Measurements from ENCODE around the gene BRD7.

The BRD7 gene

DNA sequence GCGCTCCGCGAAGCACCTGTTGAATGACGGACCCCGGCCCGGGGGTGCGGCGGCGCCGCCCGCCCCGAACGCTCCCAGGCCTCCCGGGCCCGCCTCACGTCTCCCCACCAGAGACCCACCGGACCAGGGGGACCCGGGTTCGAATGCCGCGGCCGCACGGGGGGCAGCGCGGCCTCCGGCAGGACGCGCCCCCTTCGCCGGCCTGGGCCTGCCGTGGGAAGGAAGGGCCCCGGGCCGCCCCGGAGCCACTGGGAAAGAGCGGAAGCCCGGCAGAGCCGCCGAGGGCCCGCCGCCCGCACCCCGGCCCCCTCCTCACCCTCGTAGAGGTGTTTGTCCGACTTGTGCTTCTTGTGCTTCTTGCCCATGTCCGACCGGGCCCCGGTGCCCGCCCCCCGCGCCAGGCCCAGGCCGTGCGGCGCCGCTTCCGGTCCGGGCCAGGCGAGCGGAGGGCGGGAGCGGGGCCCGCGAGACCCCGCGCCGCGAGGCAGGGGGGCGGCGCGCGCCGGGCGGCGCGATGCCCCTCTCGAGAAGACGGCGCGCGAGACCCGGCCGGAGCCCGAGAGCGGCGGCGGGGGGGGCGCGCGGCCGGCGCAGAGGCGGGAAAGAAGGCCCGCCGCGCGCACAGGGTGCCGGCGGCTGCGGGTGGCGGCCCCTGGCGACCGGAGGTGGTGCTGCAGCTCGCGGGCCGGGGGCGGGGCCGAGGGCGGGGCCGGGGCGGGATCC is at the start of gene BRD7:
Gene BRD7, minus strand, starts transcription at position 579 of the 723 bp plus-strand sequence. Its CDS starts 214 bp downstream, at position 365.
- peak; percentile 44 to 53 (median 46) for DNase-seq (ENCODE audit: low read depth in 3 of 3)

DNA sequence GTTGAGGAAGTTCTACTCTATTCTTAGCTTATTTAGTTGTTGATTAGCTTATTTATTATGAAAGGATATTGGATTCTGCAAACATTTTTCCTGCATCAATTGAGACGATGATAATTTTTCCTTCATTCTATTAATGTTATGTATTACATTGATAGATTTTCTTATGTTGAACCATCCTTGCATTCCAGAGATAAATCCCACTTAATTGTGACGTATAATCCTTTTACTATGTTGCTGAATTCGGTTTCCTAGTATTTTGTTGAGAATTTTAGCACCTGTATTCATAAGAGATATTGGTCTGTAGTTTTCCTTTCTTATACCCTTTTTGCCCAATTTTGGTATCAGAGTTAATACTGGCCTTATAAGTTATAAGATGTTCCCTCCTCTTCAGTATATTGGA is 47.6 kb upstream of the BRD7 start:
- no peak for DNase-seq (ENCODE audit: low read depth in 3 of 3)

GRCh38 chr16:50414152-50414551 is 45.4 kb upstream of the BRD7 start:
- DNase-seq (ENCODE audit: low read depth in 3 of 3): no peak

DNA sequence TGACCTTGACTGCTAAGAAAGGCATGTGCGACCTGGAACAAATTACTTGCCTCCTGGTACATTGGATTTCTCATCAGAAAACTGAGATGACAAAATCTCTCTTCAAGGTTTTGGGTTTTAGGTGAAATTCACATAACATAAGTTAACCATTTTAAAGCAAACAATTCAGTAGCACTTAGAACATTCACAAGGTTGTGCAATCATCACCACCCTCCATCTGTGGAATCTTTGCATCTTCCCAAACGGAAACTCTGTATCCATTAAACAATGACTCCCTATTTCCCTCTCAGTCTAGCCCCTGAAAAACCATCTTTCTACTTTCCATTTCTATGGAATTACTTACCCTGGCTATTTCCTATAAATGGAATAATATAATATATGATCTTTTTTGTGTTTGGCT is 42.2 kb upstream of the BRD7 start:
- no peak for DNase-seq (ENCODE audit: low read depth in 3 of 3)

DNA sequence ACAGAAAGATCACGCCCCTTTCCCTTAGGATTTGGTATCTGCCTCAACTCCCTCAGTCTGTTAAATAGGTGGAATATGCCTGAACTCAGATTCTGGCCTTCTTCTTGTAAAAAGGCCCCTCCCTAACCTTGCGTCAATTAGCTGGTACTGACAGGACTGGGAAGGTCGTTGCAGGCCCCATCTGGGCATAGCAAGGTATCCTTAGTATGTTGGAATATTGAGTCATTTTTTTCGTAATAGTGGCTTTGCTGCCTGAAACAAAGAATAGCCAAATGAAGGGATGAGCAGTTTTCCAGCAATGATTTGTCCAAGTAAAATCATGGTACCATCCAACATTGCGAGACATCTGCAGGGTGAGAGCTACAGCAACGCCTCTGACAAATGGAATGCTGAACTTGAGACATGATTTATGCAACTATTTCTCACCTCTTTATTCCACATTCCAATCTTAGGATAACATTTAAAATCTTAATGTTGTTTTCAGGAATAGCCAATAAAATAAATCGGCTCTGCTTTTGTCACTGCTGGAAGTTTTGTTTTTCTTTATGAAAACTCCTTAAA is 39.3 kb upstream of the BRD7 start:
- DNase-seq (ENCODE audit: low read depth in 3 of 3): no peak

- DNase-seq (ENCODE audit: low read depth in 3 of 3): no peak
These were observed 38.6 kb upstream of the BRD7 start for GRCh38 chr16:50407351-50407750.

GRCh38 chr16:50403491-50403890 is 34.7 kb upstream of the BRD7 start:
- no peak for DNase-seq (ENCODE audit: low read depth in 3 of 3)

- no peak for DNase-seq (ENCODE audit: low read depth in 3 of 3)
These were observed 33.6 kb upstream of the BRD7 start for GRCh38 chr16:50402298-50402895.

- no peak for DNase-seq (ENCODE audit: low read depth in 3 of 3)
These were observed 32.6 kb upstream of the BRD7 start for GRCh38 chr16:50401355-50401754.

DNA sequence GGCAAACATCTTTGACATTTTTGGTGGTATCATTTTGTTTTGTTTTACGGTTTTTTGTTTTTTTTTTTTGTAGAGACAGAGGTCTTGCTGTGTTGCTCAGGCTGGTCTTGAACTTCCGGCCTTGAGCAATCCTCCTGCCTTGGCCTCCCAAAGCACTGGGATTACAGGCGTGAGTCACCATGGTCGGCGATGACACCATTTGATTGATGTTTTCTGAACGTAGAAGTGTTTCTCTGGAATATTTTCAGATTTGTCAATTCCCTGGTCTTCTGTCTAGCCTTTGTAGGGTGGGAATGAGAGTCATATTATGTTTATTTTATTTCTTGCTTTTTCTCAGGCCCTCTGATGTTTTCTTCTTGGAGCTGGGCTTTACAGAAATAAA is 32.2 kb upstream of the BRD7 start:
- no peak for DNase-seq (ENCODE audit: low read depth in 3 of 3)

- DNase-seq (ENCODE audit: low read depth in 3 of 3): no peak
These were observed 31.7 kb upstream of the BRD7 start for GRCh38 chr16:50400312-50400966.

GRCh38 chr16:50399411-50399810 is 30.6 kb upstream of the BRD7 start:
- DNase-seq (ENCODE audit: low read depth in 3 of 3): no peak

DNA sequence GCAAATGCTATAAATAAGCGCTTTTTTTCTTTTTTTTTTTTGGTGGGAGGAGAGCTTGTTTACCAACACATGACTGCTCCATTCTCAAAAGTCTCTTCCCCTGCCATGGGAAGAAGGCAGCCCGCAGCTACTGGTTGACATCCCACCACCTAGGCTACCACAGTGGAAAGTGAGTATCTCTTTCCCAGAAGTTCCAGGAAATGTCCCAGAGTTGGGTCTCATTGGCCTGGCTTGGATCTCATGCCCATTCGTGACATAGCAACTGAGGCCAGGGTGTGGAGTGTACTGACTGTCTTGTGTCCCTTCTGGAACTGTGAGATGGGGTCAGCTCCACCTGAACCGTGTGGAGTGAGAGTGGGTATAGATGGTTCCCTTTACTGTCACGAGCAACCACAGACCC is 29.5 kb upstream of the BRD7 start:
- DNase-seq (ENCODE audit: low read depth in 3 of 3): no peak

DNA sequence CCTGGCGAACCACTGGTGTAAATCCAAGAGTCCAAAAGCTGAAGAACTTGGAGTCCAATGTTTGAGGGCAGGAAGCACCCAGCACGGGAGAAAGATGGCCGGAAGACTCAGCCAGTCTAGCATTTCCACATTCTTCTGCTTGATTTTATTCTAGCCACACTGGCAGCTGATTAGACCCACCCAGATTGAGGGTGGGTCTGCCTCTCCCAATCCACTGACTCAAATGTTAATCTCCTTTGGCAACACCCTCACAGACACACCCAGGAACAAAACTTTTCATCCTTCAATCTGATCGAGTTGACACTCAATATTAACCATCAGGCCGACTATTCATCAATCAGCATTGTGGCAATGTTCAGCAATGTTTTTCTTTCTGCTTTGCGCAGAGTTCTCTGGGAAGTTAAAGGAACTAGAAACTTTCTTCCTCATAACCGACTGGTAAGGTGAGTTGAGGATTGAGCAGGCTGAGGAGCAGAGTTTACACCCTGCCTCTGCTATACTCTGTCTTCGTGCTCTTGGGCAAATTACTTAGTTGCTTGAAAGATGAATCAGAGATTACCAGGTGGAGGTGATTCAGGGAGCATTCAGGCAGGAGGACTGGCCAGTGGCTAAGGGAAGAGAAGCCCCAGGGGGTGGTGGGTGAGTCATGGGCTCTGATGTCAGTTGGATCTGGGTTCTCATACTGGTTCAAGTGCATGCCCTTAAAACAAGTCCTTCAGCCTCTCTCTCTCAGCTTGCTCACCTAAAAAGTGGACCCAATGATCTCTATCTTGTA is 28.2 kb upstream of the BRD7 start:
- DNase-seq (ENCODE audit: low read depth in 3 of 3): no peak

GRCh38 chr16:50395763-50396710 is 27.2 kb upstream of the BRD7 start:
- DNase-seq (ENCODE audit: low read depth in 3 of 3): no peak

GRCh38 chr16:50393858-50394802 is 25.3 kb upstream of the BRD7 start:
- DNase-seq (ENCODE audit: low read depth in 3 of 3): no peak

DNA sequence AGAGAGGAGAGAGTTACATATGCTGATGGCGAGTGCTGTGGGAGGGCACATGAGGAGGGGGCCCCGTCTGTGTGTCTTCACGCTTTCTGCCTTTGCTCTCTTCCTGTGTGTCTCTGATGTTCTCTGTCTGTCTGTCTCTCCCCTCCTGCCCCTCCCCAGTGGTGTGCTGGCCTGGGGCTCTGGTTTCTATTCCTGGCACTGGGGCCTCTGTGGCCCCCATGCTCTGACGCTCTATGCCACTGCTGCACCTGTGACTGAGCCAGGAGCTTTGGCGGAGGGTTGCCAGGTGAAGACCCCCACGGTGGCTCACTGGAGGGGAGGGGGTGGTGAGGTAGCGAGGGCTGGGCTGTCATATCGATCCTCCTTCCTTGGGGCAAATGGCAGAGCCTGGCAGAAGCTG is 24.6 kb upstream of the BRD7 start:
- no peak for DNase-seq (ENCODE audit: low read depth in 3 of 3)

DNA sequence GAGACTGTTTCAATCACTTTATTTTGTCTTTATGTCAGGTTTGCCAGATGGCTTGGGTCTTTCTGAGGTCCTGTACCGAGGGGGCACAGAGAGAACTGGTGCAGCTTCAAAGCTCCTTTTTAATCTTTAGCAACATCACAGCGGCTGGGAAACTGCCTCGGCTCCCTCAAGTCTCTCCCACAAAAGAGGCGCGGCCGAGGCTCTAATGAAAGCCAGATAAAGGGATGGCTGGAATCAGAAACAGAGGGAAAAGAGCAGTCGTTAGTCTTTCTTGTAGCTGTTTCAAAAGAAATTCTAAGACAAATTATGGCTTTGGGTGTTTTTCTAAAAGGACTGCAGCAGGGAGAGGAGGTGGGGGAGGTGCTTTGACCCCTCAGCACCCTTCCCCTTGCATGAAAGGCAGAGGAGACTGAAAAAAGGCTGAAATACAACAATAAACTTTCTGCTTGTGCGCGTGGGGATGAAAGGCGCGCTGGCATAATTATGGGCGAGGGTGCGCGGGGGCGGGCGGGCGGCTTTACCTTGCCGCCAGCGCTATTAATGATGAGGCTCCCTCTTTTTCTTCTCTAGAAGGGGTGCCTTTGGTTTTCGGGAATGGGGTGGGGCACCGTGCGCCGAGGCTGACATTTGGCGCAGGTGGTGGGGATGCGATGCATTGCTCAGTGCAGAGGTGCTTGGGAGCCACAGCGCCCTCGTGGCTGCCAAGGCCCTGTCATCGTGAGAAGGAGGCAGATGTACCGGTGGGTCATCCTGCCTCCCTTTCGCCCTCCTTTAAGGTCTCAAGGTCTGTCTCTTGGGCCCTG is 22.3 kb upstream of the BRD7 start:
- DNase-seq (ENCODE audit: low read depth in 3 of 3): no peak

GRCh38 chr16:50390371-50390771 is 21.6 kb upstream of the BRD7 start:
- no peak for DNase-seq (ENCODE audit: low read depth in 3 of 3)

Data from stimulated activated CD4-positive, alpha-beta T cell treated with anti-CD3 and anti-CD28 coated beads, TNF-alpha, amount 100 ng/mL, for 48 hours (primary cell).